ENCODE measurements around the gene DGKZ.

DGKZ gene

GRCh38 chr11:46361283-46362155 lies 14.3 kb downstream of the DGKZ start:
- peaks cover 10% of the 10 kb centered on the region for H3K4me1 ChIP-seq
- TF ChIP-seq CTCF (IDR thresholded peaks at IDR 0.05; ENCODE audit: low read depth, low read length), result no peak
- no peaks in the 10 kb centered on the region for H3K9me3 ChIP-seq
- DNase-seq, result peak; percentile 63
- H3K4me3 ChIP-seq (ENCODE audit: low read depth, low read length), result no peak overlapping the region
- no peaks in the 10 kb centered on the region for H3K36me3 ChIP-seq
- no peaks in the 10 kb centered on the region for H3K27me3 ChIP-seq

GRCh38 chr11:46362156-46363030 lies 15.1 kb downstream of the DGKZ start:
- DNase-seq, result no peak
- no peak for TF ChIP-seq CTCF (IDR thresholded peaks at IDR 0.05; ENCODE audit: low read depth, low read length)
- Histone ChIP-seq H3K36me3 (no peaks in the 10 kb centered on the region), H3K4me3 (ENCODE audit: low read depth, low read length) (no peak overlapping the region), H3K9me3 (no peaks in the 10 kb centered on the region), H3K27me3 (no peaks in the 10 kb centered on the region), H3K4me1 (peaks cover 10% of the 10 kb centered on the region)

GRCh38 chr11:46363031-46363407 lies 15.8 kb downstream of the DGKZ start:
- Histone ChIP-seq H3K9me3 (no peaks in the 10 kb centered on the region), H3K27me3 (no peaks in the 10 kb centered on the region), H3K4me3 (ENCODE audit: low read depth, low read length) (no peak overlapping the region), H3K36me3 (no peaks in the 10 kb centered on the region), H3K4me1 (peaks cover 10% of the 10 kb centered on the region)
- no peak for TF ChIP-seq CTCF (IDR thresholded peaks at IDR 0.05; ENCODE audit: low read depth, low read length)
- peak; percentile 40 for DNase-seq

- Histone ChIP-seq H3K4me3 (ENCODE audit: low read depth, low read length) (no peak overlapping the region), H3K36me3 (no peaks in the 10 kb centered on the region), H3K4me1 (peaks cover 10% of the 10 kb centered on the region), H3K27me3 (no peaks in the 10 kb centered on the region), H3K9me3 (no peaks in the 10 kb centered on the region)
- no peak for TF ChIP-seq CTCF (IDR thresholded peaks at IDR 0.05; ENCODE audit: low read depth, low read length)
- DNase-seq, result no peak
These were observed 16.3 kb downstream of the DGKZ start for GRCh38 chr11:46363455-46364005.

- TF ChIP-seq CTCF (IDR thresholded peaks at IDR 0.05; ENCODE audit: low read depth, low read length), result no peak
- Histone ChIP-seq H3K36me3 (no peaks in the 10 kb centered on the region), H3K4me1 (peaks cover 10% of the 10 kb centered on the region), H3K4me3 (ENCODE audit: low read depth, low read length) (no peak overlapping the region), H3K9me3 (no peaks in the 10 kb centered on the region), H3K27me3 (no peaks in the 10 kb centered on the region)
- DNase-seq, result no peak
These were observed 16.8 kb downstream of the DGKZ start for GRCh38 chr11:46364056-46364455.
